KMS-11 (cell line): ENCODE data around the gene KMT2B.
"Not testable (repeated sequence)": the region's sequence is repeated elsewhere in the genome, so short reads cannot be mapped to it uniquely, and the experiment has no call there.

ENCODE experiments used
- H2AFZ ChIP-seq: fragments of 200-600 bp; sonication (generic); 2 replicates; pipeline ENCODE4 v1.6.1; 2016; ENCODE audit warnings: antibody characterized with exemption, mixed run types, low read depth
- H3K27ac ChIP-seq: fragments of 200-600 bp; sonication (generic); 2 replicates; pipeline ENCODE4 v1.6.1; 2016; ENCODE audit warnings: mild to moderate bottlenecking, mixed run types
- H3K27me3 ChIP-seq: fragments of 200-600 bp; sonication (generic); 2 replicates; pipeline ENCODE4 v1.6.1; 2017; ENCODE audit warnings: mild to moderate bottlenecking, low read depth, mixed run types, moderate library complexity; ENCODE audit not compliant: insufficient read depth
- H3K36me3 ChIP-seq: fragments of 200-600 bp; sonication (generic); 2 replicates; pipeline ENCODE4 v1.6.1; 2017; ENCODE audit warnings: mild to moderate bottlenecking, mixed run types; ENCODE audit not compliant: insufficient read depth
- H3K4me1 ChIP-seq: fragments of 200-600 bp; sonication (generic); 2 replicates; pipeline ENCODE4 v1.6.1; 2016; ENCODE audit warnings: mild to moderate bottlenecking, low read depth, mixed run types; ENCODE audit not compliant: poor library complexity, severe bottlenecking
- H3K4me2 ChIP-seq: fragments of 200-600 bp; sonication (generic); 2 replicates; pipeline ENCODE4 v1.7.0; 2016; ENCODE audit warnings: mild to moderate bottlenecking, mixed run types
- H3K4me3 ChIP-seq: fragments of 200-600 bp; sonication (generic); IDR thresholded peaks from 2 replicates; pipeline ENCODE4 v1.6.1; 2017; ENCODE audit warnings: low read depth, low read length, mixed read lengths; ENCODE audit not compliant: insufficient read depth
- H3K79me2 ChIP-seq: fragments of 200-600 bp; sonication (generic); 2 replicates; pipeline ENCODE4 v1.6.1; 2016; ENCODE audit warnings: low read depth, mixed run types; ENCODE audit not compliant: insufficient read depth
- H3K9ac ChIP-seq: fragments of 200-600 bp; sonication (generic); 2 replicates; pipeline ENCODE4 v1.6.1; 2016; ENCODE audit warnings: mild to moderate bottlenecking, mixed run types
- H4K20me1 ChIP-seq: fragments of 200-600 bp; sonication (generic); 2 replicates; pipeline ENCODE4 v1.6.1; 2016; ENCODE audit warnings: mild to moderate bottlenecking, mixed run types; ENCODE audit not compliant: insufficient read depth
- TF ChIP-seq, protein P1 (sequence below): fragments of 200-600 bp; sonication (generic); conservative IDR thresholded peaks from 2 replicates; pipeline ENCODE4 v1.6.1; 2017; ENCODE audit warnings: low read depth, mild to moderate bottlenecking, antibody characterized with exemption, low read length, moderate library complexity, mixed read lengths

Gene KMT2B

DNA sequence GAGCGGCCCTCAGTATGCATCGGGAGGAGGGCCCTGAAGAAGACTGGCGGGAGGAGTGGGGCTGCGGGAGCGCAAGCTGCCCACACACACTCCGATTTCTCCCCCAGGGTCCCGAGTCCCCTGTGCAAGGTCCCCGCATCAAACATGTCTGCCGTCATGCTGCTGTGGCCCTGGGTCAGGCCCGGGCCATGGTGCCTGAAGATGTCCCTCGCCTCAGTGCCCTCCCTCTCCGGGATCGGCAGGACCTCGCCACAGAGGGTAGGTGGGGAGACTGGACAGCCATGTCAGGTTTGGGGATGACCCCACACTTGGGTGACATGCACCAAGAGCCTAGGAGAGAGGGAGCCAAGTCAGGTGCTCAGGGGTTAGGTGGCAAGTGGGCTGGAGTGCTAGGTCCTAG, 4.7 kb downstream of the KMT2B start:
- no peaks in the 10 kb centered on the region; the same call in 1 of the 2 replicates for H3K36me3 ChIP-seq
- H2AFZ ChIP-seq: no peak overlapping the region
- TF ChIP-seq, protein P1, sequence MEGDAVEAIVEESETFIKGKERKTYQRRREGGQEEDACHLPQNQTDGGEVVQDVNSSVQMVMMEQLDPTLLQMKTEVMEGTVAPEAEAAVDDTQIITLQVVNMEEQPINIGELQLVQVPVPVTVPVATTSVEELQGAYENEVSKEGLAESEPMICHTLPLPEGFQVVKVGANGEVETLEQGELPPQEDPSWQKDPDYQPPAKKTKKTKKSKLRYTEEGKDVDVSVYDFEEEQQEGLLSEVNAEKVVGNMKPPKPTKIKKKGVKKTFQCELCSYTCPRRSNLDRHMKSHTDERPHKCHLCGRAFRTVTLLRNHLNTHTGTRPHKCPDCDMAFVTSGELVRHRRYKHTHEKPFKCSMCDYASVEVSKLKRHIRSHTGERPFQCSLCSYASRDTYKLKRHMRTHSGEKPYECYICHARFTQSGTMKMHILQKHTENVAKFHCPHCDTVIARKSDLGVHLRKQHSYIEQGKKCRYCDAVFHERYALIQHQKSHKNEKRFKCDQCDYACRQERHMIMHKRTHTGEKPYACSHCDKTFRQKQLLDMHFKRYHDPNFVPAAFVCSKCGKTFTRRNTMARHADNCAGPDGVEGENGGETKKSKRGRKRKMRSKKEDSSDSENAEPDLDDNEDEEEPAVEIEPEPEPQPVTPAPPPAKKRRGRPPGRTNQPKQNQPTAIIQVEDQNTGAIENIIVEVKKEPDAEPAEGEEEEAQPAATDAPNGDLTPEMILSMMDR: no peak
- H3K79me2 ChIP-seq: peaks cover 24% of the 10 kb centered on the region
- no peaks in the 10 kb centered on the region for H3K27me3 ChIP-seq
- no peak overlapping the region for H3K9ac ChIP-seq
- H3K27ac ChIP-seq: no peak overlapping the region
- H4K20me1 ChIP-seq: no peaks in the 10 kb centered on the region
- peaks cover 10% of the 10 kb centered on the region for H3K4me1 ChIP-seq
- no peak overlapping the region for H3K4me3 ChIP-seq
- H3K4me2 ChIP-seq: no peak overlapping the region

DNA sequence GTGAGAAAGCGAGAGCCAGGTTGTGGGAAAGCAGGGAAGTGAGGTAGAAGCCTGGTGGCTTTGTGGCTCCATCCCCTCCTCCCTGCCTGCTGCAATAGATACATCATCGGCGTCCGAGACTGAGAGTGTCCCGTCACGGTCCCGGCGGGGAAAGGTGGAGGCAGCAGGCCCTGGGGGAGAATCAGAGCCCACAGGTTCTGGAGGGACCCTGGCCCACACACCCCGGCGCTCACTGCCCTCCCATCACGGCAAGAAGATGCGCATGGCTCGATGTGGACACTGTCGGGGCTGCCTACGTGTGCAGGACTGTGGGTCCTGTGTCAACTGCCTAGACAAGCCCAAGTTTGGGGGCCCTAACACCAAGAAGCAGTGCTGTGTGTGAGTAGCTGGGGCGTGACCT, 5.1 kb downstream of the KMT2B start:
- TF ChIP-seq, protein P1: no peak
- Histone ChIP-seq H3K9ac (no peak overlapping the region), H3K27ac (no peak overlapping the region), H3K4me3 (no peak overlapping the region), H3K27me3 (no peaks in the 10 kb centered on the region), H4K20me1 (no peaks in the 10 kb centered on the region), H3K4me1 (peaks cover 10% of the 10 kb centered on the region), H3K36me3 (no peaks in the 10 kb centered on the region; the same call in 1 of the 2 replicates), H3K79me2 (peaks cover 24% of the 10 kb centered on the region), H3K4me2 (no peak overlapping the region), H2AFZ (no peak overlapping the region)

DNA sequence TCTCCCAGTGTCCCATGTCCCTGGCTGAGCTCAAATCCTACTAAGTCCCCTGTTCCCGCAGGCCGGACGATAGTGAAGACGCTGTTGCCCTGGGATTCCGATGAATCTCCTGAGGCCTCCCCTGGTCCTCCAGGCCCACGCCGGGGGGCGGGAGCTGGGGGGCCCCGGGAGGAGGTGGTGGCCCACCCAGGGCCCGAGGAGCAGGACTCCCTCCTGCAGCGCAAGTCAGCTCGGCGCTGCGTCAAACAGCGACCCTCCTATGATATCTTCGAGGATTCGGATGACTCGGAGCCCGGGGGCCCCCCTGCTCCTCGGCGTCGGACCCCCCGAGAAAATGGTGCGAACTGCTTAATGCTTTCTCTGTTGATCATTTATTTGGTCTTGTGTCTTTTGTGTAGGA, 5.9 kb downstream of the KMT2B start:
- TF ChIP-seq, protein P1: no peak
- H2AFZ ChIP-seq: no peak overlapping the region
- H3K36me3 ChIP-seq: no peaks in the 10 kb centered on the region; the same call in 1 of the 2 replicates
- H3K4me2 ChIP-seq: no peak overlapping the region
- H3K4me3 ChIP-seq: no peak overlapping the region
- H3K4me1 ChIP-seq: peaks cover 10% of the 10 kb centered on the region
- no peaks in the 10 kb centered on the region for H3K27me3 ChIP-seq
- H3K79me2 ChIP-seq: peaks cover 18% of the 10 kb centered on the region
- no peak overlapping the region for H3K27ac ChIP-seq
- no peak overlapping the region for H3K9ac ChIP-seq
- no peaks in the 10 kb centered on the region for H4K20me1 ChIP-seq

DNA sequence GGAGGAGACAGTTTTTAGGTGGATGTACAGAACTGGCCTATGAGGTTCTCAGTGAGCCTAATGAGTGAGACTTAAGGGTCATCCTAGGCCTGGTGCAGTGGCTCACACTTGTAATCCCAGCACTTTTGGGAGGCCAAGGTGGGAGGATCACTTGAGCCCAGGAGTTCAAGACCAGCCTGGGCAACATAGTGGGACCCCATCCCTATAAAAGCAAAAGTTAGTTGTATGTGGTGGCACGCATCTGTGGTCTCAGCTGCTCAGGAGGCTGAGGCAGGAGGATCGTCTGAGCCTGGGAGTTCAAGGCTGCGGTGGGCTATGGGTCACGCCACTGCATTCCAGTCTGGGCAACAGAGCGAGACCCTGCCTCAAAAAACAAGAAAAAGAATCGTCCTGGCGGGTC, 6.3 kb downstream of the KMT2B start:
- peaks cover 14% of the 10 kb centered on the region for H3K79me2 ChIP-seq
- H3K4me3 ChIP-seq, H3K36me3 ChIP-seq, H3K4me2 ChIP-seq, H3K4me1 ChIP-seq, H4K20me1 ChIP-seq, H3K27me3 ChIP-seq, H2AFZ ChIP-seq, H3K9ac ChIP-seq, H3K27ac ChIP-seq: not testable (repeated sequence)

DNA sequence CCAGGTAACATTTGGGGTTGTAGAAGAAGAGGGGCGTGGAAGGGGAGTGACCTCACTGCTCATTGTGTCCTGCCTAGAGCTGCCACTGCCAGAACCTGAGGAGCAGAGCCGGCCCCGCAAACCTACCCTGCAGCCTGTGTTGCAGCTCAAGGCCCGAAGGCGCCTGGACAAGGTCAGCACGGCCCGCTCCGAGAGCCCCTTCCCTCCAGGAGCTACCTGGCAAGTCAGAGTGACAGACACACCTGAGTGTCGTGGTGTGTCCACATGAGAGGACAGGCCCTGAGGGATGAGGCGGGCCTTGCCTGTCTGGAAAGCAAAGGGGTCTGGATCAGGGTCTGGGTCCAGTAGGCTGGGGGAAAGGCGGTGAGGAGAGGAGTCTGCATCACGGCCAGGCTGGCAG, 6.8 kb downstream of the KMT2B start:
- Histone ChIP-seq H3K27ac (no peak overlapping the region), H3K27me3 (no peaks in the 10 kb centered on the region), H3K4me3 (no peak overlapping the region), H3K9ac (no peak overlapping the region), H3K4me1 (peaks cover 3% of the 10 kb centered on the region), H2AFZ (no peak overlapping the region), H3K4me2 (no peak overlapping the region), H3K36me3 (no peaks in the 10 kb centered on the region; the same call in 1 of the 2 replicates), H4K20me1 (no peaks in the 10 kb centered on the region), H3K79me2 (peaks cover 9% of the 10 kb centered on the region)
- TF ChIP-seq, protein P1: no peak
